HepG2 (cell line): ENCODE data around the gene SVBP. TPM values are rescaled to one million over a fixed set of nuclear protein-coding genes. Genes with fewer than 3 reads are reported as not detected.
"Not testable (repeated sequence)": the region's sequence is repeated elsewhere in the genome, so short reads cannot be mapped to it uniquely, and the experiment has no call there.

Source experiments
- ATAC-seq: fragments of 200-7000 bp; cut with Tn5 transposase; 3 replicates; pipeline ENCODE4 v1.9.1; 2020; ENCODE audit warnings: mild to moderate bottlenecking, moderate library complexity
- BruUV-seq: library from RNA; stranded (reverse); fragments of 400-500 nt; replicated peaks from 2 replicates; lab custom pipeline; 2021; lab: Mats Ljungman, UMichigan
- CTCF ChIA-PET: fragments of 300-600 bp; formaldehyde crosslinking; extraction: SDS; loops from one replicate; lab custom pipeline; 2021; ENCODE audit warnings: low total read pairs, inconsistent platforms, low intra/inter-chr PET ratio; lab: Yijun Ruan, JAX
- POLR2A ChIA-PET: fragments of 350-600 bp; sonication (Branson Sonifier 250); formaldehyde crosslinking; loops from one replicate; lab custom pipeline; 2020; ENCODE audit warnings: antibody characterized with exemption, inconsistent platforms; lab: Yijun Ruan, JAX
- DNase-seq: peaks from one replicate; pipeline ENCODE4 v3.0.0-alpha.2; 2015; ENCODE audit warnings: low spot score
- FAIRE-seq: peaks from 3 replicates; lab custom pipeline; 2011; peaks lifted over from hg19 to GRCh38; lab: Jason Lieb, UNC
- H2AFZ ChIP-seq: one replicate; pipeline ENCODE4 v1.6.1; 2011; ENCODE audit warnings: low read length, inconsistent platforms
- H3K27ac ChIP-seq: fragments of 300-600 bp; 3 replicates; pipeline ENCODE4 v1.8.0; 2011; ENCODE audit warnings: mixed run types, mild to moderate bottlenecking, mixed read lengths, low read length, inconsistent platforms; ENCODE audit not compliant: insufficient read depth; ENCODE audit errors: extremely low read length
- H3K27me3 ChIP-seq, 2 experiments: fragments of 200-600 bp in 1 of 2; 2 replicates in 1 of 2; 3 replicates in 1 of 2; pipeline versions ENCODE4 v1.6.0 to v1.8.0; 2011; ENCODE audit warnings: low read length in 2 of 2, mild to moderate bottlenecking in 2 of 2, moderate library complexity in 2 of 2, inconsistent platforms in 1 of 2; ENCODE audit not compliant: insufficient read depth in 2 of 2, control insufficient read depth in 1 of 2
- H3K36me3 ChIP-seq, 2 experiments: fragments of 200-600 bp in 1 of 2; replicated peaks in 1 of 2; 2 replicates in 1 of 2; 3 replicates in 1 of 2; pipeline versions ENCODE4 v1.5.1 to v1.8.0; 2011; ENCODE audit warnings: low read length in 2 of 2, inconsistent platforms in 1 of 2; ENCODE audit not compliant: insufficient read depth in 2 of 2, control insufficient read depth in 1 of 2
- H3K4me1 ChIP-seq: 2 replicates; pipeline ENCODE4 v1.5.1; 2012; ENCODE audit warnings: low read length, inconsistent platforms; ENCODE audit not compliant: insufficient read depth
- H3K4me2 ChIP-seq: 2 replicates; pipeline ENCODE4 v1.6.0; 2011; ENCODE audit warnings: low read depth, low read length, inconsistent platforms
- H3K4me3 ChIP-seq, 3 experiments: fragments of 200-600 bp in 1 of 3; sonication (generic), shearing (Covaris generic) in 1 of 3; replicated peaks in 1 of 3; 2 replicates each; pipeline ENCODE4 v1.5.1; 2011 to 2016; ENCODE audit warnings: low read length in 3 of 3, inconsistent platforms in 2 of 3, low read depth in 2 of 3, mild to moderate bottlenecking in 2 of 3, control low read depth in 1 of 3, mixed read lengths in 1 of 3; ENCODE audit not compliant: insufficient read depth in 1 of 3
- H3K79me2 ChIP-seq: one replicate; pipeline ENCODE4 v1.6.1; 2011; ENCODE audit warnings: low read length, inconsistent platforms; ENCODE audit not compliant: insufficient read depth
- H3K9ac ChIP-seq: 2 replicates; pipeline ENCODE4 v1.6.0; 2011; ENCODE audit warnings: mild to moderate bottlenecking, low read depth, low read length, inconsistent platforms; ENCODE audit not compliant: insufficient read depth
- H3K9me3 ChIP-seq: 2 replicates; pipeline ENCODE4 v1.5.1; 2012; ENCODE audit warnings: mild to moderate bottlenecking, low read length
- H4K20me1 ChIP-seq: 2 replicates; pipeline ENCODE4 v1.6.0; 2011; ENCODE audit warnings: inconsistent platforms, mild to moderate bottlenecking, low read length, moderate library complexity; ENCODE audit not compliant: insufficient read depth
- ARID5B ChIP-seq: IDR thresholded peaks from 2 replicates; pipeline ENCODE4 v1.4.0; 2020; ENCODE audit warnings: mild to moderate bottlenecking, missing genetic modification reagents
- CCAR2 ChIP-seq: fragments of 200-400 bp; formaldehyde crosslinking; optimal IDR thresholded peaks from 2 replicates; pipeline ENCODE3; 2018; ENCODE audit warnings: low read depth, mild to moderate bottlenecking, low read length, moderate library complexity
- KLF12 ChIP-seq: sonication (generic); formaldehyde crosslinking; IDR thresholded peaks from 2 replicates; pipeline ENCODE4 v1.4.0; 2020; ENCODE audit warnings: missing genetic modification reagents, borderline replicate concordance
- KLF6 ChIP-seq: IDR thresholded peaks from 2 replicates; pipeline ENCODE4 v1.8.0; 2016; ENCODE audit warnings: missing biosample characterization, missing genetic modification reagents
- PHB2 ChIP-seq: fragments of 450-650 bp; IDR thresholded peaks from 2 replicates; pipeline ENCODE4 v1.6.1; 2018; ENCODE audit not compliant: partially characterized antibody
- SP2 ChIP-seq: sonication (generic); formaldehyde crosslinking; IDR thresholded peaks from 2 replicates; pipeline ENCODE4 v1.5.1; 2020; ENCODE audit warnings: mild to moderate bottlenecking, missing genetic modification reagents
- TEAD3 ChIP-seq: optimal IDR thresholded peaks from 2 replicates; pipeline ENCODE3; 2016; ENCODE audit warnings: borderline replicate concordance
- UBTF ChIP-seq: sonication (generic); formaldehyde crosslinking; IDR thresholded peaks from 2 replicates; pipeline ENCODE4 v1.4.0; 2020; ENCODE audit warnings: mild to moderate bottlenecking, missing genetic modification reagents
- ZNF557 ChIP-seq: sonication (generic); formaldehyde crosslinking; IDR thresholded peaks from 2 replicates; pipeline ENCODE4 v1.4.0; 2020; ENCODE audit warnings: missing genetic modification reagents
- WGBS: methylation state at CpG from one replicate; pipeline ENCODE4 v1.1.6; 2017; ENCODE audit warnings: low lambda C conversion rate; 5-methylcytosine and 5-hydroxymethylcytosine counted together
- in situ Hi-C: cut with HindIII; loops from 2 replicates; pipeline ENCODE4 v1.10.0; 2017; ENCODE audit warnings: low pct_unique_long_range_greater_than_20kb; ENCODE audit not compliant: extremely low pct_ligation_motif_present
- intact Hi-C: fragments of 100-400 bp; cut with micrococcal nuclease; formaldehyde crosslinking; loops from one replicate; pipeline ENCODE4 v1.10.0; 2022; ENCODE audit not compliant: unreplicated experiment
- polyA plus RNA-seq, 8 experiments: library from polyadenylated mRNA; depleted of rRNA in 3 of 8; stranded (reverse) in 7 of 8; unstranded in 1 of 8; fragments of >200 nt; fragmentation: Illumina TruSeq in 4 of 8; extraction: Trizol in 4 of 8; gene quantifications; 2 replicates each; pipeline versions ENCODE4 v1.2.1 to v1.2.3, GENCODE V29; 2011 to 2016; ENCODE audit warnings: low read depth in 4 of 8, missing spikeins in 1 of 8, mixed read lengths in 1 of 8; ENCODE audit not compliant: insufficient read depth in 1 of 8
- total RNA-seq, 5 experiments: library from RNA; depleted of rRNA; stranded (reverse); fragments of >200 nt; fragmentation: Illumina TruSeq; extraction: Trizol; gene quantifications; 2 replicates each; pipeline ENCODE4 v1.2.3, GENCODE V29; 2016; ENCODE audit warnings: low read depth in 1 of 5

Gene SVBP
- total and polyA plus RNA-seq, 2 of the 13 experiments (the other 11 are each of a cell fraction or from before 2014, with no cell fraction given) = 28.8 to 48.2 TPM

GRCh38 chr1:42815941-42816584 is 1.1 kb downstream of the SVBP start (continued):
- 0 out of 2 replicates have a peak, but pooled peaks have one; percentile 12 for TF ChIP-seq KLF12 (CRISPR knock-in tag)

- H3K27me3 ChIP-seq, H3K79me2 ChIP-seq, H3K4me3 ChIP-seq, H3K36me3 ChIP-seq, H3K9me3 ChIP-seq, H3K4me2 ChIP-seq, POLR2A ChIA-PET, ATAC-seq, CTCF ChIA-PET, H3K27ac ChIP-seq, H4K20me1 ChIP-seq, DNase-seq, in situ Hi-C loops, FAIRE-seq, BruUV-seq, H3K9ac ChIP-seq, H2AFZ ChIP-seq: not testable (repeated sequence)
- 100% methylated on average over 3 of the region's 3 CpGs for WGBS
- peaks cover 24% of the 10 kb centered on the region for H3K4me1 ChIP-seq
- intact Hi-C loops = loop anchor here (5.0 kb wide), 1 partner anchor 48 kb away; the partner anchor contains the start of genes C1orf50 and P3H1
Measured at GRCh38 chr1:42814815-42815214, 2.4 kb downstream of the SVBP start.

- FAIRE-seq = no peak
- Histone ChIP-seq H3K36me3 (peaks cover 2 to 4% of the 10 kb centered on the region in 2 experiments; a peak in 2 of 5 replicates), H4K20me1 (no peaks in the 10 kb centered on the region), H2AFZ (no peak overlapping the region), H3K9ac (no peak overlapping the region), H3K27ac (no peak overlapping the region), H3K4me3 (no peak overlapping the region), H3K4me2 (no peak overlapping the region), H3K79me2 (no peaks in the 10 kb centered on the region), H3K4me1 (no peaks in the 10 kb centered on the region), H3K27me3 (no peaks in the 10 kb centered on the region; a peak in 1 of 5 replicates), H3K9me3 (no peaks in the 10 kb centered on the region)
- BruUV-seq = no TSS peak
- CTCF ChIA-PET = no interaction called here
- intact Hi-C loops (no loop called here), in situ Hi-C loops (no loop called here)
- POLR2A ChIA-PET = no interaction called here
- DNase-seq = no peak
- no peak for ATAC-seq
- no peak for TF ChIP-seq PHB2
- TF ChIP-seq CCAR2 = no peak
- TF ChIP-seq TEAD3 (CRISPR knock-in tag) = no peak
- no peak for TF ChIP-seq ZNF557 (CRISPR knock-in tag)
- TF ChIP-seq KLF6 (CRISPR knock-in tag) = no peak
- no peak for TF ChIP-seq UBTF (CRISPR knock-in tag)
- TF ChIP-seq SP2 (CRISPR knock-in tag) = no peak
- no peak for TF ChIP-seq ARID5B (CRISPR knock-in tag)
Measured at GRCh38 chr1:42807056-42807668, 10.0 kb downstream of the SVBP start.
